Right lobe of liver (tissue), 6 donors: ENCODE data around the gene GPR183. TPM values are rescaled to one million over a fixed set of nuclear protein-coding genes. Genes with fewer than 3 reads are reported as not detected.

Experiments
- ATAC-seq, 4 donors: fragments of 200-7000 bp; cut with Tn5 transposase; one replicate each; pipeline ENCODE4 v1.9.1; 2020; ENCODE audit warnings: mild to moderate bottlenecking in 4 of 4, moderate library complexity in 4 of 4
- DNase-seq, 3 donors: peaks; one replicate each; pipeline ENCODE4 v3.0.0-alpha.2; 2020
- H3K27ac ChIP-seq, 3 donors: fragments of 200-600 bp; one replicate each; pipeline ENCODE4 v1.8.0; 2022
- H3K27me3 ChIP-seq, 2 donors: fragments of 200-600 bp; one replicate each; pipeline ENCODE4 v1.8.0; 2022
- H3K36me3 ChIP-seq, 4 donors: fragments of 200-600 bp; sonication (generic) in 1 of 4; one replicate each; pipeline versions ENCODE4 v1.5.1 to v1.8.0; 2017 to 2022; ENCODE audit warnings: control low read depth in 1 of 4
- H3K4me1 ChIP-seq, 4 donors: fragments of 200-600 bp; sonication (generic) in 1 of 4; one replicate each; pipeline versions ENCODE4 v1.5.1 to v1.8.0; 2017 to 2022; ENCODE audit warnings: control low read depth in 1 of 4
- H3K4me3 ChIP-seq, 3 donors: fragments of 200-600 bp; one replicate each; pipeline ENCODE4 v1.8.0; 2022
- H3K9me3 ChIP-seq, 4 donors: fragments of 200-600 bp; sonication (generic) in 1 of 4; one replicate each; pipeline versions ENCODE4 v1.5.1 to v1.8.0; 2017 to 2022; ENCODE audit warnings: control low read depth in 1 of 4
- POLR2A ChIP-seq: fragments of 450-650 bp; IDR thresholded peaks from one replicate; pipeline ENCODE4 v1.6.1; 2017; ENCODE audit warnings: antibody characterized with exemption, mild to moderate bottlenecking
- WGBS: methylation state at CpG from one replicate; pipeline ENCODE4 v1.1.6; 2018; ENCODE audit warnings: low coverage, low lambda C conversion rate; ENCODE audit not compliant: insufficient coverage; ENCODE audit errors: missing lambda C conversion rate; 5-methylcytosine and 5-hydroxymethylcytosine counted together
- intact Hi-C, 2 donors: fragments of 100-400 bp; cut with DNase I; formaldehyde crosslinking; loops; one replicate each; pipeline versions ENCODE4 v1.11.2 to v1.14.1; 2022
- total RNA-seq, 6 experiments: library from RNA; depleted of rRNA in 2 of 6; stranded (reverse); fragments of >200 nt in 2 of 6; fragmentation: NEBNext Ultra II Directional in 3 of 6; extraction: Animal tissue kit (Norgen Biotek cat#: 25700) in 3 of 6; gene quantifications; one replicate each; pipeline versions ENCODE4 v1.1.0 to v1.2.4, GENCODE V29; 2016 to 2023
- TF ChIP-seq, protein P1 (sequence below), 4 donors: fragments of 200-600 bp in 3 of 4; fragments of 450-650 bp in 1 of 4; IDR thresholded peaks; one replicate each; pipeline versions ENCODE4 v1.5.1 to v1.8.0; 2016 to 2022; ENCODE audit warnings: antibody characterized with exemption in 4 of 4, mild to moderate bottlenecking in 2 of 4
- donor health status: DM: no; HTN: yes; CAD: no.
- donor health status: DM: no; HTN: no; CAD: no.
- donor health status: DM: no; HTN: no; CAD: no.
- donor health status: DM: no; HTN: yes; CAD: no.
- donor health status: DM: no; HTN: yes; CAD: no.

GPR183 gene
- total RNA-seq, 6 experiments from 2014 or later = 0.26 to 3.2 (median 1.0) TPM

DNA sequence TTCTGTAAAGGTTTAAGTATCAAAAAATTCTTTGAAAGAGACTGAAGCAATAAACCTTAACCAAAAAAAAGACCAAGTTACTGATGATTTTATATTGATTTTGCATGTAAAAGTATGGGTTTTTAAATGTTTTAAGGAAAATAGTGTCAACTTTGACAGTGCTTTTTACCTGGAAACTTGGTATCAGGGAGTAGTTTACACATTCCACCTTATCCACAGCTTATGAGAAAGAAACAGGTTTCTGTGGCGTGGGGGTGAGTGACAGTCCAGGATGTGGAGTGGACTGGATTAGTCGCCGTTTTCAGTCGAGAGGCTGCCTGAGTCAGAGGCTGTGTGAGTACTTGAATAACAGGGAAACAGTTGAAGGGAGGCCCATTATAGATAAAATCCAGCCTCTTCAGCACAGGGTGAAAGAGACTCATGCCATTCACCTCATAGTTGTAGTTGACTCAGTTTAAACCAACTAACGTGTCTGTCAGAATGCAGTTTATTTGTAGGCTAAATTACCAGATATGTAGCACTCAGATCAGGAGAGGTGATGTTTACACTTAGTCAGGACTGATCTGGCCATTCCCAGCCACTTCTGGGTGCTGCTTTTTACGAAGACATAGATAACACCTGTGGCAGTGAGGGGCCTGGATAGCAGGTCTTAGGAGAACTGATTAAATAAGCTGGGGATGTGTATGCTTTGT lies 595 bp upstream of the GPR183 start:
- no peak for TF ChIP-seq POLR2A
- TF ChIP-seq, protein P1, sequence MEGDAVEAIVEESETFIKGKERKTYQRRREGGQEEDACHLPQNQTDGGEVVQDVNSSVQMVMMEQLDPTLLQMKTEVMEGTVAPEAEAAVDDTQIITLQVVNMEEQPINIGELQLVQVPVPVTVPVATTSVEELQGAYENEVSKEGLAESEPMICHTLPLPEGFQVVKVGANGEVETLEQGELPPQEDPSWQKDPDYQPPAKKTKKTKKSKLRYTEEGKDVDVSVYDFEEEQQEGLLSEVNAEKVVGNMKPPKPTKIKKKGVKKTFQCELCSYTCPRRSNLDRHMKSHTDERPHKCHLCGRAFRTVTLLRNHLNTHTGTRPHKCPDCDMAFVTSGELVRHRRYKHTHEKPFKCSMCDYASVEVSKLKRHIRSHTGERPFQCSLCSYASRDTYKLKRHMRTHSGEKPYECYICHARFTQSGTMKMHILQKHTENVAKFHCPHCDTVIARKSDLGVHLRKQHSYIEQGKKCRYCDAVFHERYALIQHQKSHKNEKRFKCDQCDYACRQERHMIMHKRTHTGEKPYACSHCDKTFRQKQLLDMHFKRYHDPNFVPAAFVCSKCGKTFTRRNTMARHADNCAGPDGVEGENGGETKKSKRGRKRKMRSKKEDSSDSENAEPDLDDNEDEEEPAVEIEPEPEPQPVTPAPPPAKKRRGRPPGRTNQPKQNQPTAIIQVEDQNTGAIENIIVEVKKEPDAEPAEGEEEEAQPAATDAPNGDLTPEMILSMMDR (IDR thresholded peaks at IDR 0.05) = no peak
- WGBS = 54% methylated on average over 6 of the region's 6 CpGs
- Histone ChIP-seq H3K27ac (peak overlapping the region in 2 of 3 donors; percentile 22), H3K4me3 (no peak overlapping the region), H3K4me1 (no peaks in the 10 kb centered on the region), H3K36me3 (no peaks in the 10 kb centered on the region), H3K9me3 (no peaks in the 10 kb centered on the region), H3K27me3 (no peaks in the 10 kb centered on the region)
- intact Hi-C loops = no loop called here
- DNase-seq = no peak
- ATAC-seq = peak in 2 of 4 donors; percentile 22 to 27

DNA sequence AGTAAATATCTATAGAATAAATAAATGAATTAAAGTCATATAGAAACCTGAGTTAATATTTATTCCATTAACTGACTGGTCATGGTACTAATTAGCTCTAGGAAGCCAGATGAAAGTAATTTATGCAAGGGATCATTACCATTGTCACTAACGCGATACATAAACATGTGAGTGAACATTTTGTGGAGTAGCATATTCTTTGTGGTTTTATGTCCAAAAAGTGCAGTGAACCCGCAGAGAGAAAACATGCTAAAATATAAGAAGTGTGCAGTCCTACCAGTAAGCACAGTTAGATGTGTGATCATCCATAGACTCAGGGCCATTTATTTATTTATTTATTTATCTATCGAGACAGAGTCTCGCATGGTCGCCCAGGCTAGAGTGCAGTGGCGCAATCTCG lies 1.6 kb downstream of the GPR183 start:
- WGBS = 88% methylated on average over 6 of the region's 8 CpGs
- Histone ChIP-seq H3K36me3 (no peaks in the 10 kb centered on the region), H3K27me3 (no peaks in the 10 kb centered on the region), H3K9me3 (no peaks in the 10 kb centered on the region), H3K4me1 (no peaks in the 10 kb centered on the region), H3K27ac (no peak overlapping the region), H3K4me3 (peak overlapping the region in 1 of 3 donors; percentile 1)
- TF ChIP-seq POLR2A = no peak
- TF ChIP-seq, protein P1 (IDR thresholded peaks at IDR 0.05) = no peak
- no peak for ATAC-seq
- intact Hi-C loops = no loop called here
- DNase-seq = no peak

DNA sequence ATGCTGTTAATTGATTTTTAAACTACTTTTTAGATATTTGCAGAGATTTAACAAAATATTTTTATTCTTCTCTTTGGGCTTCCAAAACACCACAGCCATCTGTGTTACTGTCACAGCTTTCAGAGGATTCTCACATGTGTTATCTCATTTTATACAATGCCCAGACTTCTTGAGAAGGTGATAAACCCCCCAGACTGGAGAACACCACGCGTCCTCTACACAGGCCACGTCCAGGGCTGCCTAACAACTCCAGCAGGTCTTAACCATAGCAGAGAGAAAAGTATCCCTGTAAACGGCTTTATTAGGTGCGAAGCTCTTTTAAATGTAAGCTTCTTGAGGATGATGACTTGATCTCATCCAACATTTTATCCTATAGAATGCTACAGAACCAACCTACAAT lies 2.0 kb downstream of the GPR183 start:
- intact Hi-C loops = no loop called here
- H3K9me3 ChIP-seq = no peaks in the 10 kb centered on the region
- 74% methylated on average over 5 of the region's 5 CpGs for WGBS
- no peak overlapping the region for H3K27ac ChIP-seq
- no peaks in the 10 kb centered on the region for H3K4me1 ChIP-seq
- no peak for ATAC-seq
- no peaks in the 10 kb centered on the region for H3K27me3 ChIP-seq
- no peaks in the 10 kb centered on the region for H3K36me3 ChIP-seq
- TF ChIP-seq POLR2A = no peak
- TF ChIP-seq, protein P1 (IDR thresholded peaks at IDR 0.05) = no peak
- DNase-seq = no peak
- no peak overlapping the region for H3K4me3 ChIP-seq

DNA sequence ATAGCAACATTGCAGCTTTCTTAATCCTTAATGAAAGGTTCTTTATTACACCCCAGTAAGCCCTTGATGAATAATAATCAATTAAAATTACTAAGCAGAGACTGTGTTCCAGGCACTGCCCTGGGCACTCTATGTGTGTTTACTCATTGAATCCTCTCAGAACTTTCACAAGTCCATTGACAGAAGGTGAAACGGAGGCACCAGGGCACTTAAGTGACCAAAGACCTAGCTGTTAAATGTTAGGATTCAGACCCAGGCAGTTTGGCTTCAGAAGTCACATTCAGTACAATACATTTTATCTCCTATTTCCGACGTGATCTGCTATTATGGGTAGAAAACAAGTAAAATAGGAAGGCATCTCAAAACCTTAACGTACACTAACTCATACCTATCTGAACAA lies 2.7 kb downstream of the GPR183 start:
- ATAC-seq = no peak
- Histone ChIP-seq H3K27ac (no peak overlapping the region), H3K4me3 (no peak overlapping the region), H3K36me3 (no peaks in the 10 kb centered on the region), H3K4me1 (no peaks in the 10 kb centered on the region), H3K27me3 (no peaks in the 10 kb centered on the region), H3K9me3 (no peaks in the 10 kb centered on the region)
- DNase-seq = no peak
- TF ChIP-seq, protein P1 (IDR thresholded peaks at IDR 0.05) = no peak
- TF ChIP-seq POLR2A = no peak
- intact Hi-C loops = no loop called here
- WGBS = 63% methylated on average over 4 of the region's 4 CpGs
